Middle frontal gyrus (tissue), 1 donor: ENCODE measurements around the gene RFPL3.
"Not testable (repeated sequence)": the region's sequence is repeated elsewhere in the genome, so short reads cannot be mapped to it uniquely, and the experiment has no call there.

Experiments
- DNase-seq: peaks from one replicate; pipeline ENCODE4 v3.0.0-alpha.2; 2015; ENCODE audit warnings: low spot score; ENCODE audit errors: extremely low spot score

RFPL3 gene

GRCh38 chr22:32352681-32353080 is 5.0 kb upstream of the RFPL3 start:
- DNase-seq = no peak

DNA sequence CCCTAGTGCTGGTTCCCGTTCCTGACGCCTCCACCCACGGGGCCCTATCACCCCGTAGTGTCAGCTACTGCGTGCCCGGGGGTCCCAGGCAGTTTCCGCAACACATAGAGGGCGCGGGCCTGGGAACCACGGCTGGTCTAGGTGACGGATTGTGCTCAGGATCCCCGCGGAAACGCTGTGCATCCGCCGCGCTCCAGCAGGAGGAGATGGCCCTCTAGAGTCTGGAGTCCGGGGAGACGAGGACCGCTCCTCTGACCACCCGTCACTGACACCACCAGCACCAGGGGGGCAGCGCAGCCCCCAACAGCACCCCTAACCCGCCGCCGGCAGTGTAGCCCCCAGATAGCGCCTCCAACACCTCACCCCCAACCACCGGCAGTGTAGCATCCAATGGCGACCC is 4.4 kb upstream of the RFPL3 start:
- DNase-seq = no peak

GRCh38 chr22:32353840-32354239 is 3.8 kb upstream of the RFPL3 start:
- no peak for DNase-seq

DNA sequence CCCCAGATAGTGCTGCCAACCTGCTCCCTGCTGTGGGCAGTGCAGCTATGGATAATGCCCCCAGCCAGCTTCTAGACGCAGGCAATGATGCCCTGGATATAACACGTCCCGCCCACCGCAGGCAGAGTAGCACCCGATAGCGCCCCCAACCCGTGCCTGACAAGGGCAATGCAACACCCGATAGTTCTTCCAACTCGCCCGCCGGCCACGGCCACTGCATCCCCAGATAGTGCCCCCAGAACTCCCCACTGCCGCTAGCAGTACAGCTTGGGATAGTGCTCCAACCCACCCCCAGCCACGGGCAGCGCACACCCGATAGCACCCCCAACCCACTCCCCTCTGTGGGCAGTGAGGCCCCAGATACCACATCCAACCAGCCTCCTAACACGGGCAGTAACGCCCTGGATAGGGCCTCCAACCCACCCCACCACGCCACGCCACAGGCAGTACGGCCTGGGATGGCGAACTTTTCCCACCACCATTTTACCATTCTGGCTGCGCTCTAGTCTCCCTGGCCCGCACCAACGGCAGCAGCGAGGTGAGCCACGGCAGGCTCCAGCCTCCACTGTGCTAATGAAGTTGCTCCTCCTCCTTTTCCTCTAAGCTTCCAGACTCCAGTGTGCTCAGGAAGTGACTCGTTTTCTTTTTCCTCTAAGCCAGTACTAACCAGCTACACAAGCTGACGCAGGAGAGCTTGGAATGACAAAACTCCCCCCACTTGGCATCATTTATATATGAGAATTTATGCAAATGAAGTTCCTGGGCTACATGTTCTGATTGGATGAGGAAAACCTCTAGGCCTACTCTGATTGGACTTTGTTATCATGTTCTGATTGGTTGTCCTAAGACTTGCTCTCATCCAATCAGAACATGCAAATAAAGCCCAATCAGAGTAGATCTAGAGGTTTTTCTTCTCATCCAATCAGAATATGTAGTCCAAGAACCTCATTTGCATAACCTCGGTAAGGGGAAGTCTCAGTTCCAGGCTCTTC is 3.0 kb upstream of the RFPL3 start:
- no peak for DNase-seq

DNA sequence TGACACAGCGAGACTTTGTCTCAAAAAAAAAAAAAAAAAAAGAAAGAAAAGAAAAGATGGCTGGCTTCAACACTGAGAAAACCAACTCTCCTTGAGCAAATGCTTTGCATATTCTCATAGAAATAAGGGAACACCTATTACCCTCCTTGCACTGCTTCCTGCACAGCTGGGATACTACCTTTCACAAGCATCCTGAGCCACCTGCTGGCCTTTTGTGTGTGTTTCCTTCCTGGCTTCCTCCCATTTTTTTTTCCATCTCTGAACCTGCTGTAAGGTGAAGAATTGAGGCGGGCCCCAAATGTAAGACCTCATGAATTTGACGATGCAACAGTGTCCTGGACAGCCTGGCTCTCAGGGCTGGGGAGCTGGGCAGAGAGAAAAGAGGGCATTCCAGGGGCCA is 1.9 kb upstream of the RFPL3 start:
- no peak for DNase-seq

DNA sequence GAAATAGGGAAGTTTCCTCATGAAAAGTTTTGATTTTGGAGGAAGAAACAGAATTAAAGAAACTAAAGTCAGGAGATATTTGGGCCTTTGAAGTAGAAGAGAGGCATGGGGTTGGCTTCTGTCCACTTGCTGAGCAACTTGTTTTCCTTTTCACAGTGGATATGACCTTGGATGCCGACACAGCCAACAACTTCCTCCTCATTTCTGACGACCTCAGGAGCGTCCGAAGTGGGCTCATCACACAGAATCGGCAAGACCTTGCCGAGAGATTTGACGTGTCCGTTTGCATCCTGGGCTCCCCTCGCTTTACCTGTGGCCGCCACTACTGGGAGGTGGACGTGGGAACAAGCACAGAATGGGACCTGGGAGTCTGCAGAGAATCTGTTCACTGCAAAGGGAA is 2.4 kb downstream of the RFPL3 start:
- not testable (repeated sequence) for DNase-seq

DNA sequence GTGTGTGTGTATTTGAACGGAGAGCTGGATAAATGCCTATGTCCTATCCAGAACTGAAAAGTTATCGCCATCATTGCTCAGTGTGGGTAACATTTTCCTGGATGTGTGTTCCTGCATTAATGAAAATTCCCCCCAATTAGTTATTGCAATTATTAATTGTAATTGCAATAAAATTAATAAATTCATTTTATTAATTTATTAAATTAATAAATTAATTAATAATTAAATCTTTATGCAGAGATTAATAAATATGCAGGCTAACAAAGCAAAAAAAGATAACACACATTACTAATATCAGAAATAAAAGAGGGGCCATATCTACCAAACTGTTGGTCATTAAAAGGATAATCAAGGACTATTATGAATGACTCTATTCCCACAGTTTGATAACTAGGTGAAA is 3.6 kb downstream of the RFPL3 start:
- DNase-seq = no peak

- DNase-seq = no peak
Measured at GRCh38 chr22:32364210-32364609, 6.5 kb downstream of the RFPL3 start.

GRCh38 chr22:32375678-32376450 is 18.2 kb downstream of the RFPL3 start:
- no peak for DNase-seq

GRCh38 chr22:32376681-32377080 is 19.0 kb downstream of the RFPL3 start:
- no peak for DNase-seq

GRCh38 chr22:32378707-32379272 is 21.1 kb downstream of the RFPL3 start:
- no peak for DNase-seq

- DNase-seq = no peak
Measured at GRCh38 chr22:32380991-32381390, 23.3 kb downstream of the RFPL3 start.

DNA sequence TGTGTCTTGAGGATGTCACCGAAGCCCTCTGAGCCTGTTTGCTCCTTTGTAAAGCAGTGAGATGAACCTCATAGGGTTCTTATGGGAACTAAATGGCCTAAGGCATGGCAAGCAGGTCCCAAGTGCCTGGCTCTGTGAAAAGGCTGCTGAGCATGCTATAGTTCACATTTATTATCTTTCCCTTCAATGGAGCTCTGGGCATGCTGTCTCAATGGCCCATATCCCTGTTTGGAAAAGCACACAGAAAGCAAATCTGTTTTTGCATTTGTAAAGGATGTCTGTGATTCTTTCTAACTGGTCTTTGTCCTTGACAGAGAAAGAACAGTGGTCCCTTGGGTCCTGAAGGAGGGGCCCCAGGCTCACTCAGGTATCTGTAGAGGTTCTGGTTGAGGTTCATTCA is 28.0 kb downstream of the RFPL3 start:
- no peak for DNase-seq

GRCh38 chr22:32389685-32390084 is 32.0 kb downstream of the RFPL3 start:
- DNase-seq = no peak

DNA sequence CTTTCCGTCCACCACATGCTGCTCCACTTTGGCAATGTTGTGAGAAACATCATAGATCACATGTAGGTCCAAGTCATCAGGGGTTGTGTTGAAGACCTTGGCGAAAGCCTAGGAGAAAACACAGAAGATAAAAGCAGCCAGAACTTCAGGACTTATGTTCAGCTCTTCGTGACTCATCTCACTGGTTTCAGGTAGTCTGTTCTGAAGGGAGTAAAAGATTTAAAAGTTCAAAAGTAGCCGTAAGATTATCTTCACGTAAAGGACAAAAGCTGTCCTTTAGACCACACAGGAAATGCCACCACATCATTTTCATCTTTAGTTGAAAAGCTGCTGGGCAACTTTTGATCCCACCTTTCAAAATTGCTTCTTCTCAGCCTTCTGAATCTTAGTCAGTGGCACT is 37.4 kb downstream of the RFPL3 start:
- no peak for DNase-seq

DNA sequence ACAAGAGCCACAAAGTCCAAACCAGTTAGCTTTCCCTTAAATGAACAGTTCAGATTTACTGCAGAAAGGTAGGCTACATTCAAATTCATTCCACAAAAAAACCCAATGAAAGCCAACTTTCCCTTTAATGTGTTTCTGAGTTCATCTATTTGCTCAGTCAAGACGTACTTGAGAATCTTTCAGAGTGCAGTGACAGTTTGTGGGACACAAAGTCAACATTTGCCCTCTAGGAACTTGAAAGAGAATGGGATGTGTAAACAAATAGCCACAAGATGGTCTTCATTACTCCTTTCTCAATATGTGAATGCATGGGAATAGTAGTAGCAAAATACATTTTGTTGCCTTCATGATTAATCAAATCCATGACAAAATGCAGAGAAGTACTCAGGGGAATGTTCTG is 38.6 kb downstream of the RFPL3 start:
- no peak for DNase-seq

DNA sequence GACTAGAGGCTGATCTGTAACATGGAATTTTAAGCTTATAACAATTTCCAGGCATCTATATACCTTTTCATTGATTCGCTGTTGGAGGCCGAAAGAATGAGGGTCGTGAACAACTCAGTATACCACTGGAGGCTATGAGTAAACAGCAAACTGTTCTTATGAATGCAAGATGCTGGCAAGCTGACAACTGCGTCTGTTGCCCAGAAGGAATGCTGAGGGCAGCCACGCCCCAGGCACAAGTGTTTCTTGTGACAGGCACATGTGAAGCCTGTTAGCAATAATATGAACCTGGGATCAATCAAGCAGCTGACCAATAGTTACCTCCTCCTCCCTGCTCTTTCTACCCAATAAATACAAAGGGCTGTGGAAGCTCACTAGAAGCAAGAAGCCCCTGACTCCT is 39.1 kb downstream of the RFPL3 start:
- DNase-seq = no peak

GRCh38 chr22:32401486-32401885 is 43.8 kb downstream of the RFPL3 start:
- DNase-seq = no peak

DNA sequence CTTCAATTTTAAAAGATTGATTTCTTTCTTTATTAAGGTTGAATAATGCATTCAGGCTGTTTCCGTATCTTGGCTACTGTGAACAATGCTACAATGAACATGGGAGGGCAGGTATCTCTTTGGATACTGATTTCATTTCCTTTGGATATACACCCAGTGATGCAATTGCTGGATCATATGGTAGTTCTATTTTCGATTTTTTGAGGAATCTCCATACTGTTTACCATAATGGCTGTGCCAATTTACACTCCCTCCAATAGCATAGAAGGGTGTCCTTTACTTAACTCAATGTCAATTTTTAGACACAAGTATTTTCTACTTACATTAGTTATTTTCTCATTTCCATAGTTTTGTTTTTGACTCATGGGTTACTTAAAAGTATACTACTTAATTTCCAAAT is 46.4 kb downstream of the RFPL3 start:
- DNase-seq = no peak

GRCh38 chr22:32407312-32407711 is 49.6 kb downstream of the RFPL3 start:
- DNase-seq = no peak

- no peak for DNase-seq
Measured at GRCh38 chr22:32407936-32408335, 50.3 kb downstream of the RFPL3 start.

GRCh38 chr22:32409977-32410376 is 52.3 kb downstream of the RFPL3 start:
- DNase-seq = no peak
